Fibroblast of lung (primary cell): ENCODE results near the gene MRPL33. TPM values are rescaled to one million over a fixed set of nuclear protein-coding genes. Genes with fewer than 3 reads are reported as not detected.

Source experiments
- DNase-seq, 2 donors: peaks; one replicate each; pipeline versions ENCODE4 v3.0.0 to v3.0.0-alpha.2; 2010; ENCODE audit warnings: low read depth in 2 of 2
- H2AFZ ChIP-seq: 2 replicates; pipeline ENCODE4 v1.5.1; 2012; ENCODE audit warnings: low read length, control low read depth, inconsistent platforms
- H3K27ac ChIP-seq: 2 replicates; pipeline ENCODE4 v1.5.1; 2011; ENCODE audit warnings: low read length, control low read depth; ENCODE audit not compliant: insufficient read depth
- H3K27me3 ChIP-seq: 2 replicates; pipeline ENCODE4 v1.5.1; 2011; ENCODE audit warnings: mild to moderate bottlenecking, low read length; ENCODE audit not compliant: control insufficient read depth, insufficient read depth
- H3K36me3 ChIP-seq: 2 replicates; pipeline ENCODE4 v1.5.1; 2011; ENCODE audit warnings: low read length; ENCODE audit not compliant: control insufficient read depth, insufficient read depth
- H3K4me1 ChIP-seq: 2 replicates; pipeline ENCODE4 v1.5.1; 2011; ENCODE audit warnings: low read length; ENCODE audit not compliant: control insufficient read depth, insufficient read depth; ENCODE audit errors: extremely low read depth
- H3K4me2 ChIP-seq: 2 replicates; pipeline ENCODE4 v1.5.1; 2011; ENCODE audit warnings: low read length, control low read depth; ENCODE audit not compliant: insufficient read depth; ENCODE audit errors: extremely low read depth
- H3K4me3 ChIP-seq, 4 experiments: fragments of 200-600 bp in 1 of 4; sonication (generic) in 1 of 4; replicated peaks in 1 of 4; 2 replicates each; pipeline ENCODE4 v1.5.1; 2011 to 2016; ENCODE audit warnings: low read length in 4 of 4, low read depth in 3 of 4, mild to moderate bottlenecking in 3 of 4, control low read depth in 2 of 4, inconsistent platforms in 1 of 4, mixed read lengths in 1 of 4; ENCODE audit not compliant: insufficient read depth in 1 of 4; ENCODE audit errors: control extremely low read depth in 1 of 4
- H3K79me2 ChIP-seq: 2 replicates; pipeline ENCODE4 v1.5.1; 2012; ENCODE audit warnings: mild to moderate bottlenecking, low read length, inconsistent platforms; ENCODE audit not compliant: control insufficient read depth, insufficient read depth
- H3K9ac ChIP-seq: 2 replicates; pipeline ENCODE4 v1.5.1; 2011; ENCODE audit warnings: mild to moderate bottlenecking, low read length, control low read depth; ENCODE audit not compliant: insufficient read depth
- H3K9me3 ChIP-seq: 2 replicates; pipeline ENCODE4 v1.5.1; 2012; ENCODE audit warnings: low read depth, low read length; ENCODE audit not compliant: control insufficient read depth, insufficient read depth
- H4K20me1 ChIP-seq: 2 replicates; pipeline ENCODE4 v1.5.1; 2011; ENCODE audit warnings: low read length; ENCODE audit not compliant: control insufficient read depth, insufficient read depth; ENCODE audit errors: extremely low read depth
- CTCF ChIP-seq, 2 donors: IDR thresholded peaks in 1 of 2; conservative IDR thresholded peaks in 1 of 2; 1 replicate in 1 of 2; 2 replicates in 1 of 2; pipeline ENCODE4 v1.5.1; 2011 to 2012; ENCODE audit warnings: low read length in 2 of 2, control low read depth in 1 of 2, inconsistent platforms in 1 of 2, low read depth in 1 of 2, mild to moderate bottlenecking in 1 of 2
- EZH2 ChIP-seq: IDR thresholded peaks from 2 replicates; pipeline ENCODE4 v1.5.1; 2012; ENCODE audit warnings: low read length, control low read depth, mild to moderate bottlenecking; ENCODE audit errors: missing control alignments
- polyA plus RNA-seq, 2 donors: library from polyadenylated mRNA; depleted of rRNA in 1 of 2; stranded (reverse) in 1 of 2; unstranded in 1 of 2; fragments of >200 nt; gene quantifications; 2 replicates each; pipeline ENCODE4 v1.2.1, GENCODE V29; 2011 to 2012; ENCODE audit warnings: missing spikeins in 1 of 2
- total RNA-seq: library from RNA; depleted of rRNA; stranded (reverse); fragments of >200 nt; gene quantifications from 2 replicates; pipeline ENCODE4 v1.2.1, GENCODE V29; 2014

The MRPL33 gene
- total and polyA plus RNA-seq, 2 donors (not counting 1 experiment from before 2014, with no cell fraction given), result 85.9 to 178 TPM

- DNase-seq, result no peak
- Histone ChIP-seq H4K20me1 (no peaks in the 10 kb centered on the region), H3K27ac (no peak overlapping the region), H2AFZ (no peak overlapping the region), H3K79me2 (no peaks in the 10 kb centered on the region), H3K36me3 (no peaks in the 10 kb centered on the region), H3K4me2 (no peak overlapping the region), H3K4me3 (no peak overlapping the region), H3K9me3 (no peaks in the 10 kb centered on the region), H3K27me3 (no peaks in the 10 kb centered on the region), H3K4me1 (peaks cover 21% of the 10 kb centered on the region), H3K9ac (no peak overlapping the region)
- TF ChIP-seq EZH2, result no peak
- no peak for TF ChIP-seq CTCF (conservative IDR thresholded peaks at IDR 0.05 in 1 of 2, IDR thresholded peaks at IDR 0.05 in 1 of 2; ENCODE audit: low read depth in 1 of 2, low read length in 2 of 2)
These were observed 43.2 kb upstream of the MRPL33 start for GRCh38 chr2:27728081-27728858.

- Histone ChIP-seq H3K27ac (no peak overlapping the region), H3K27me3 (no peaks in the 10 kb centered on the region), H3K79me2 (no peaks in the 10 kb centered on the region), H4K20me1 (no peaks in the 10 kb centered on the region), H2AFZ (no peak overlapping the region), H3K4me1 (peaks cover 13% of the 10 kb centered on the region), H3K36me3 (no peaks in the 10 kb centered on the region), H3K9ac (no peak overlapping the region), H3K4me2 (no peak overlapping the region), H3K9me3 (no peaks in the 10 kb centered on the region), H3K4me3 (no peak overlapping the region)
- no peak for DNase-seq
- TF ChIP-seq CTCF (conservative IDR thresholded peaks at IDR 0.05 in 1 of 2, IDR thresholded peaks at IDR 0.05 in 1 of 2; ENCODE audit: low read depth in 1 of 2, low read length in 2 of 2) (no peak), EZH2 (no peak)
These were observed 42.3 kb upstream of the MRPL33 start for GRCh38 chr2:27729198-27729597.

- DNase-seq, result no peak
- Histone ChIP-seq H2AFZ (no peak overlapping the region), H3K4me3 (no peak overlapping the region), H3K9ac (no peak overlapping the region), H3K36me3 (no peaks in the 10 kb centered on the region), H3K4me2 (no peak overlapping the region), H3K9me3 (no peaks in the 10 kb centered on the region), H3K27me3 (no peaks in the 10 kb centered on the region), H3K4me1 (peaks cover 11% of the 10 kb centered on the region), H4K20me1 (no peaks in the 10 kb centered on the region), H3K79me2 (no peaks in the 10 kb centered on the region), H3K27ac (no peak overlapping the region)
- no peak for TF ChIP-seq EZH2
- TF ChIP-seq CTCF (conservative IDR thresholded peaks at IDR 0.05 in 1 of 2, IDR thresholded peaks at IDR 0.05 in 1 of 2; ENCODE audit: low read depth in 1 of 2, low read length in 2 of 2), result no peak
These were observed 41.9 kb upstream of the MRPL33 start for GRCh38 chr2:27729614-27730013.
